IPS-18c (cell line): ENCODE data around the gene FSTL4.

ENCODE experiments used
- H3K4me3 ChIP-seq: 2 replicates; pipeline ENCODE4 v1.7.0; 2013; ENCODE audit warnings: low read depth, mild to moderate bottlenecking, low read length, moderate library complexity; ENCODE audit not compliant: insufficient read depth
- H3K9me3 ChIP-seq: one replicate; pipeline ENCODE4 v1.6.1; 2013; ENCODE audit warnings: mild to moderate bottlenecking, low read length, moderate library complexity; ENCODE audit not compliant: control insufficient read depth, insufficient read depth

Gene FSTL4

GRCh38 chr5:133385346-133385745, 227.0 kb downstream of the FSTL4 start:
- no peaks in the 10 kb centered on the region for H3K9me3 ChIP-seq
- no peak overlapping the region for H3K4me3 ChIP-seq

GRCh38 chr5:133384903-133385302, 227.4 kb downstream of the FSTL4 start:
- Histone ChIP-seq H3K9me3 (no peaks in the 10 kb centered on the region), H3K4me3 (no peak overlapping the region)

- Histone ChIP-seq H3K4me3 (no peak overlapping the region), H3K9me3 (no peaks in the 10 kb centered on the region)
Observed at GRCh38 chr5:133384120-133384855, 228.1 kb downstream of the FSTL4 start.

- no peaks in the 10 kb centered on the region for H3K9me3 ChIP-seq
Observed at GRCh38 chr5:133383580-133383939, 228.8 kb downstream of the FSTL4 start.

GRCh38 chr5:133382661-133383579, 229.4 kb downstream of the FSTL4 start:
- H3K4me3 ChIP-seq, result no peak overlapping the region

More at GRCh38 chr5:133383580-133383939, 228.8 kb downstream of the FSTL4 start:
- H3K4me3 ChIP-seq, result no peak overlapping the region

GRCh38 chr5:133381571-133382365, 230.6 kb downstream of the FSTL4 start:
- H3K4me3 ChIP-seq, result no peak overlapping the region
- H3K9me3 ChIP-seq, result no peaks in the 10 kb centered on the region

More at GRCh38 chr5:133382661-133383579, 229.4 kb downstream of the FSTL4 start:
- H3K9me3 ChIP-seq, result no peaks in the 10 kb centered on the region

GRCh38 chr5:133381041-133381440, 231.3 kb downstream of the FSTL4 start:
- Histone ChIP-seq H3K9me3 (no peaks in the 10 kb centered on the region), H3K4me3 (no peak overlapping the region)

GRCh38 chr5:133377736-133378135, 234.6 kb downstream of the FSTL4 start:
- Histone ChIP-seq H3K9me3 (peaks cover 5% of the 10 kb centered on the region), H3K4me3 (no peak overlapping the region)

- Histone ChIP-seq H3K4me3 (no peak overlapping the region), H3K9me3 (peaks cover 5% of the 10 kb centered on the region)
Observed at GRCh38 chr5:133376986-133377385, 235.4 kb downstream of the FSTL4 start.

GRCh38 chr5:133373121-133373870, 239.0 kb downstream of the FSTL4 start:
- Histone ChIP-seq H3K4me3 (no peak overlapping the region), H3K9me3 (peaks cover 5% of the 10 kb centered on the region)

- Histone ChIP-seq H3K9me3 (peaks cover 5% of the 10 kb centered on the region), H3K4me3 (no peak overlapping the region)
Observed at GRCh38 chr5:133372293-133372937, 239.9 kb downstream of the FSTL4 start.

- Histone ChIP-seq H3K4me3 (no peak overlapping the region), H3K9me3 (peaks cover 5% of the 10 kb centered on the region)
Observed at GRCh38 chr5:133371371-133372155, 240.8 kb downstream of the FSTL4 start.

- peaks cover 5% of the 10 kb centered on the region for H3K9me3 ChIP-seq
- H3K4me3 ChIP-seq, result no peak overlapping the region; the same call in 1 of the 2 replicates
Observed at GRCh38 chr5:133370904-133371303, 241.4 kb downstream of the FSTL4 start.

GRCh38 chr5:133370036-133370831, 242.1 kb downstream of the FSTL4 start:
- Histone ChIP-seq H3K9me3 (peaks cover 5% of the 10 kb centered on the region), H3K4me3 (no peak overlapping the region; the same call in 1 of the 2 replicates)
